ENCODE results near the gene USP27X. TPM values are rescaled to one million over a fixed set of nuclear protein-coding genes. Genes with fewer than 3 reads are reported as not detected.

Gene USP27X
- total RNA-seq, 2 experiments from 2014 or later, result 2.2 TPM

GRCh38 chrX:49858341-49858740 lies 20.9 kb upstream of the USP27X start:
- Mint-ChIP-seq H3K27ac (no peak overlapping the region), H3K9me3 (ENCODE audit: low read depth) (no peaks in the 10 kb centered on the region), H3K27me3 (no peaks in the 10 kb centered on the region), H3K36me3 (ENCODE audit: low read depth) (no peaks in the 10 kb centered on the region), H3K4me1 (no peaks in the 10 kb centered on the region), H3K4me3 (no peak overlapping the region)
- DNase-seq, result no peak
- CTCF ChIA-PET, result no interaction called here
- POLR2A ChIA-PET, result no interaction called here
- intact Hi-C loops (cut with DNase I, micrococcal nuclease), result no loop called here
- no peak for ATAC-seq

GRCh38 chrX:49859491-49859890 lies 19.8 kb upstream of the USP27X start:
- Mint-ChIP-seq H3K36me3 (ENCODE audit: low read depth) (no peaks in the 10 kb centered on the region), H3K4me1 (no peaks in the 10 kb centered on the region), H3K27ac (no peak overlapping the region), H3K9me3 (ENCODE audit: low read depth) (no peaks in the 10 kb centered on the region), H3K27me3 (no peaks in the 10 kb centered on the region), H3K4me3 (no peak overlapping the region)
- intact Hi-C loops (cut with DNase I, micrococcal nuclease), result no loop called here
- ChIA-PET POLR2A (no interaction called here), CTCF (interaction anchor here (0.7 kb wide), 1 partner anchor 1760 kb away, joined by 3 read pairs; no protein-coding TSS in a partner anchor)
- ATAC-seq (no peak), DNase-seq (no peak)

GRCh38 chrX:49860867-49861535 lies 18.3 kb upstream of the USP27X start:
- ATAC-seq (no peak), DNase-seq (no peak)
- ChIA-PET POLR2A (interaction anchor here (0.6 kb wide), 1 partner anchor 631 kb away, joined by 3 read pairs; no protein-coding TSS in a partner anchor), CTCF (no interaction called here)
- Mint-ChIP-seq H3K9me3 (ENCODE audit: low read depth) (no peaks in the 10 kb centered on the region), H3K4me3 (no peak overlapping the region), H3K27ac (no peak overlapping the region), H3K36me3 (ENCODE audit: low read depth) (no peaks in the 10 kb centered on the region), H3K4me1 (no peaks in the 10 kb centered on the region), H3K27me3 (no peaks in the 10 kb centered on the region)
- intact Hi-C loops (cut with DNase I, micrococcal nuclease), result no loop called here

- intact Hi-C loops (cut with DNase I, micrococcal nuclease), result no loop called here
- CTCF ChIA-PET, result no interaction called here
- POLR2A ChIA-PET, result no interaction called here
- Mint-ChIP-seq H3K4me3 (no peak overlapping the region), H3K36me3 (ENCODE audit: low read depth) (no peaks in the 10 kb centered on the region), H3K27ac (no peak overlapping the region), H3K27me3 (no peaks in the 10 kb centered on the region), H3K4me1 (no peaks in the 10 kb centered on the region), H3K9me3 (ENCODE audit: low read depth) (no peaks in the 10 kb centered on the region)
- ATAC-seq (no peak), DNase-seq (no peak)
These were observed 17.2 kb upstream of the USP27X start for GRCh38 chrX:49862093-49862492.

- no peaks in the 10 kb centered on the region for H3K9me3 Mint-ChIP-seq (ENCODE audit: low read depth)
- no peak for ATAC-seq
- CTCF ChIA-PET, result interaction anchor here (0.6 to 1.5 kb wide), 2 partner anchors 16 to 19 kb away, joined by 3 read pairs; no protein-coding TSS in a partner anchor
These were observed 10.5 kb upstream of the USP27X start for GRCh38 chrX:49868739-49869138.

GRCh38 chrX:49876750-49877149 lies 2.5 kb upstream of the USP27X start:
- H3K27me3 Mint-ChIP-seq, result no peaks in the 10 kb centered on the region
- H3K36me3 Mint-ChIP-seq (ENCODE audit: low read depth), result no peaks in the 10 kb centered on the region
- H3K27ac Mint-ChIP-seq, result no peak overlapping the region
- CTCF ChIA-PET, result interaction anchor here (0.7 to 1.4 kb wide), 3 partner anchors 36 to 763 kb away, joined by 3 to 5 read pairs (median 3); no protein-coding TSS in a partner anchor
- H3K9me3 Mint-ChIP-seq (ENCODE audit: low read depth), result no peaks in the 10 kb centered on the region
- no peak overlapping the region for H3K4me3 Mint-ChIP-seq
- intact Hi-C loops (cut with DNase I, micrococcal nuclease), result loop anchor here (1.0 to 5.0 kb wide), 3 partner anchors 36 to 599 kb away; no protein-coding TSS in a partner anchor
- ATAC-seq (peak; percentile 17), DNase-seq (peak; percentile 34)
- POLR2A ChIA-PET, result no interaction called here
- H3K4me1 Mint-ChIP-seq, result peaks cover 23% of the 10 kb centered on the region

More at GRCh38 chrX:49868739-49869138, 10.5 kb upstream of the USP27X start:
- intact Hi-C loops (cut with DNase I, micrococcal nuclease), result no loop called here
- H3K27me3 Mint-ChIP-seq, result no peaks in the 10 kb centered on the region
- H3K36me3 Mint-ChIP-seq (ENCODE audit: low read depth), result no peaks in the 10 kb centered on the region
- H3K27ac Mint-ChIP-seq, result no peak overlapping the region
- DNase-seq, result no peak
- POLR2A ChIA-PET, result no interaction called here
- no peaks in the 10 kb centered on the region for H3K4me1 Mint-ChIP-seq
- no peak overlapping the region for H3K4me3 Mint-ChIP-seq

DNA sequence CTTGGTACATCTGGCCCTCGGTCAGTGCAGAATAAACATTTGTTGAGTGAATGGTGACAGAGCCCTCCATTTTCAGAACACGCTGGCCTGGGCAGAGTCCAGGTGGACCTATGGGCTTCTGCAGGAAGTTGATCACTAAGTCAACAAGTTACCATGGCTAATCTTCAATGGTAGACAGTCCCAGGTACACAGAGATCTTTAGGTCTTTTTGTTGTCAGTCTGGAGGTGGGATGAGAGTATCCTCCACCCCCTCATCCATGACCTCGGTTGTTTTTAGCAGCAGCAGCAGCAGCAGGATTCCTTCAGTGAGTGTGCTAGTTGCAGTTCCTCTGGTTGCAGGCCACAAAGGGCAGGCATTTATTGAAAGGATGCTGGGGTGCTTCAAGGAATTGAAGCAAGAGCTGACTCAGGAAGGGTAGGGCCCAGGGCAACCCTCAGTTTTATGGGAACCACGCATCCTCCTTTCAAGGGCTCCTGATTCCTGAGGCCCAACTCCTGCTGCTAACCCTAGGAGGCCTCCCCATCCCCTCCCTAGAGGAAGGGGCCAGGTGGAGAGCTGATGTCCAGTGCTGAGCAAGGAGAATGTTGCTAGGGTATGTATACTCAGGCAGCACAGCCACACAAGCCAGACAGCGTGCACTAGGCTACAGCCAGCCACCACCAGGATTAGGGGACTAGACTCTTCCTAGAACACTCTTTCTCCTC lies 1.7 kb upstream of the USP27X start:
- POLR2A ChIA-PET, result no interaction called here

DNA sequence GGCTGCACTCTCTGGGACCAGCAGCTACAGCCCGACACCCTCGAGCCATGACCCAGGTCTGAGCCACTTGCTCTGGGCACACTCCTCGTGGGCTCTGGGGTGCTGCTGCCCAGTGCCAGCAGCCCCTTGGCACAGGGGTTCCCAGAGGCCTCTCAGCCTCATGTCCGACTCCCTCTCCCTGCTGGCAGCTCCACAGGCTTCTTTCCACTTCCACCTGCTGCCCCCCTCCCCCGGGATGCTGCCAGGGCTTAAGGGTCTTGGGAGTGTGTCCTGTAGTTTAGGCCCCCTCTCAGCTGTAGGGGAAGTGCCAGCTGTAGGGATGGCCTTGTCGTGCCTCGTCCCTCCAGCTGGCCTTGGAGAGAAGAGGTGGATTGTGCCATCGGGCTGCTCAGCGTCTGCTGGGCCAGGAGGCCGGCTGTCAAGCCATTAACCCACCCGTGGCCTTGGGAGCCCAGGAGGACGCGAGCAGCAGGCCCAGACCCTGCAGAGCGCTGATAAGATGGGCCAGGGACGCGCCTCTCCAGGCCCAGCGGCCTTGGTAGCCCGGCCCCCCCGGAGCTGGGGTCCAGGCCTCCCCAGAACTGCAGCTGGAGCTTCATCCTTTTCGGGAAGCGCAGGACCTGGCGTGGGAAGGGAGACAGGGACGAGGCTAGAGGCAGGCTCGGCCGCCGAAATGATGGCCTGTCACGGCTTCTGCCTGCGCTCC lies 1.0 kb upstream of the USP27X start:
- ChIA-PET CTCF (interaction anchor here (0.5 to 2.3 kb wide), 9 partner anchors 10 to 186 kb away, joined by 3 to 12 read pairs (median 4); no protein-coding TSS in a partner anchor), POLR2A (no interaction called here)
- DNase-seq (peak; percentile 6), ATAC-seq (no peak)
- peaks cover 27% of the 10 kb centered on the region for H3K4me1 Mint-ChIP-seq
- intact Hi-C loops (cut with DNase I, micrococcal nuclease), result loop anchor here in 1 of 2 experiments (5.0 kb wide), 1 partner anchor 601 kb away; no protein-coding TSS in a partner anchor
- no peaks in the 10 kb centered on the region for H3K27me3 Mint-ChIP-seq
- H3K9me3 Mint-ChIP-seq (ENCODE audit: low read depth), result no peaks in the 10 kb centered on the region
- peak overlapping the region; percentile 75 for H3K27ac Mint-ChIP-seq
- peak overlapping the region; percentile 74 for H3K4me3 Mint-ChIP-seq
- no peaks in the 10 kb centered on the region for H3K36me3 Mint-ChIP-seq (ENCODE audit: low read depth)

More for the DNA sequence above, 1.7 kb upstream of the USP27X start:
- CTCF ChIA-PET, result interaction anchor here (0.8 to 1.5 kb wide), 5 partner anchors 16 to 185 kb away, joined by 3 to 5 read pairs (median 4); no protein-coding TSS in a partner anchor
- intact Hi-C loops (cut with DNase I, micrococcal nuclease), result loop anchor here (2.0 to 5.0 kb wide), 2 partner anchors 37 to 600 kb away; no protein-coding TSS in a partner anchor
- H3K27ac Mint-ChIP-seq, result no peak overlapping the region
- ATAC-seq, result no peak
- no peaks in the 10 kb centered on the region for H3K9me3 Mint-ChIP-seq (ENCODE audit: low read depth)
- H3K27me3 Mint-ChIP-seq, result no peaks in the 10 kb centered on the region
- no peak for DNase-seq
- no peak overlapping the region for H3K4me3 Mint-ChIP-seq
- no peaks in the 10 kb centered on the region for H3K36me3 Mint-ChIP-seq (ENCODE audit: low read depth)
- H3K4me1 Mint-ChIP-seq, result peaks cover 26% of the 10 kb centered on the region

- DNase-seq, result peak; percentile 5
- peak overlapping the region; percentile 76 for H3K27ac Mint-ChIP-seq
These were observed 483 bp downstream of the USP27X start for GRCh38 chrX:49879656-49880277.

DNA sequence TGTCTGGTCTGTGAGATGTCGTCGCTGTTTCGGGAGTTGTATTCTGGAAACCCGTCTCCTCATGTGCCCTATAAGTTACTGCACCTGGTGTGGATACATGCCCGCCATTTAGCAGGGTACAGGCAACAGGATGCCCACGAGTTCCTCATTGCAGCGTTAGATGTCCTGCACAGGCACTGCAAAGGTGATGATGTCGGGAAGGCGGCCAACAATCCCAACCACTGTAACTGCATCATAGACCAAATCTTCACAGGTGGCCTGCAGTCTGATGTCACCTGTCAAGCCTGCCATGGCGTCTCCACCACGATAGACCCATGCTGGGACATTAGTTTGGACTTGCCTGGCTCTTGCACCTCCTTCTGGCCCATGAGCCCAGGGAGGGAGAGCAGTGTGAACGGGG lies 1.4 kb downstream of the USP27X start:
- peak overlapping the region; percentile 32 for H3K4me3 Mint-ChIP-seq
- ATAC-seq (no peak), DNase-seq (no peak)
- no peak overlapping the region for H3K27ac Mint-ChIP-seq
- POLR2A ChIA-PET, result no interaction called here
- H3K36me3 Mint-ChIP-seq (ENCODE audit: low read depth), result no peaks in the 10 kb centered on the region
- H3K4me1 Mint-ChIP-seq, result peaks cover 31% of the 10 kb centered on the region
- CTCF ChIA-PET, result interaction anchor here (0.6 to 2.3 kb wide), 2 partner anchors 35 to 39 kb away, joined by 3 to 12 read pairs; no protein-coding TSS in a partner anchor
- H3K9me3 Mint-ChIP-seq (ENCODE audit: low read depth), result no peaks in the 10 kb centered on the region
- intact Hi-C loops (cut with DNase I, micrococcal nuclease), result no loop called here
- H3K27me3 Mint-ChIP-seq, result no peaks in the 10 kb centered on the region

More at GRCh38 chrX:49879656-49880277, 483 bp downstream of the USP27X start:
- no peaks in the 10 kb centered on the region for H3K36me3 Mint-ChIP-seq (ENCODE audit: low read depth)
- ChIA-PET CTCF (interaction anchor here (1.2 to 2.3 kb wide), 5 partner anchors 9 to 44 kb away, joined by 3 to 12 read pairs (median 4); partner anchors contain the start of gene CLCN5), POLR2A (no interaction called here)
- H3K9me3 Mint-ChIP-seq (ENCODE audit: low read depth), result no peaks in the 10 kb centered on the region
- peak overlapping the region; percentile 74 for H3K4me3 Mint-ChIP-seq
- intact Hi-C loops (cut with DNase I, micrococcal nuclease), result loop anchor here (1.0 to 5.0 kb wide), 3 partner anchors 39 to 602 kb away; partner anchors contain the start of gene CLCN5 (in 2 of the 2)
- ATAC-seq, result peak; percentile 4
- peaks cover 31% of the 10 kb centered on the region for H3K4me1 Mint-ChIP-seq
- H3K27me3 Mint-ChIP-seq, result no peaks in the 10 kb centered on the region
